ENCODE measurements around the gene BANF1. TPM values are rescaled to one million over a fixed set of nuclear protein-coding genes. Genes with fewer than 3 reads are reported as not detected.
A peak's percentile ranks its signal among the peaks of the same experiment; 100 is the strongest.

Gene BANF1
- total and polyA plus RNA-seq, 9 of the 15 experiments (the other 6 are each of a cell fraction or from before 2014, with no cell fraction given), result 108 to 651 (median 263) TPM

DNA sequence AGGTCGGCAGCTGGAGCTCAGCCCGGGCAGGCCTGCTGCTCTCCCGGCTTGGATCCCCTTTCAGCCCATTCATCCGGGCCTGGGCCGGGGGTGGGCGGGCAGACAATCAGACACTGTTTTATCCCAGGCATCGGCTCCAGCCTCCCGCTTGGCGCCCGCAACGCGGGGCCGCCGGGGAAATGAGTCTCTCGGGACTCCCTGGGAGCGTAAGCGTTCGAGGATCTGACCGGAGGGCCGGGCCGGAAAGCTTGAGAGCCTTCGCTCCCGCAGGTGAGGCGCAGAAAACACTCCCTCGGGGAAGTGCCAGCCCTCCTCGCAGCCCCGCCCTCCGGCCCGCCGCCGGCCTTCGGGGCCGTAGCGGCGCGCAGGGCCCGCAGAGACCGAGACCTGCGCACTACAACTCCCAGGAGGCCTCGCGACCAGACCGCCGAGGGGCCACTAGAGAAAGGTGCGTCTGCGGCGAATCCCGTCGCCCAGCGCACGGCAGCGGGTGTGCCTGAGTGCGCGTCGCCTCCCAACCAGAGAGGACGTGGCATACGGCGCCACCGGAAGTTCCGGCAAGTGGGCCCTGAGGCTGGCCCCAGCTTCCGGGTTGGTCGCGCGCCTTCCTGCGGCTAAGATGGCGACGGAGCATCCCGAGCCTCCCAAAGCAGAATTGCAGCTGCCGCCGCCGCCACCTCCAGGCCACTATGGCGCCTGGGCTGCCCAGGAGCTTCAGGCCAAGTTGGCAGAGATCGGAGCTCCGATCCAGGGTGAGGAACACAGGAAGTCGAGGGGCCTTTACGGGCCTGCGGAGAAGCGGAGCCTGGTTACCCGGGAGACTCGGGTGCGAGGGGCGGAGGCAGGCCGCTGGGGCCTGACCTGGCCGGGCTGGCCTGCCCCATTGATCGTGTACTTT is 49.7 kb downstream of the BANF1 start, which contains the start of gene SF3B2 (continued):
- TF ChIP-seq, protein P1, sequence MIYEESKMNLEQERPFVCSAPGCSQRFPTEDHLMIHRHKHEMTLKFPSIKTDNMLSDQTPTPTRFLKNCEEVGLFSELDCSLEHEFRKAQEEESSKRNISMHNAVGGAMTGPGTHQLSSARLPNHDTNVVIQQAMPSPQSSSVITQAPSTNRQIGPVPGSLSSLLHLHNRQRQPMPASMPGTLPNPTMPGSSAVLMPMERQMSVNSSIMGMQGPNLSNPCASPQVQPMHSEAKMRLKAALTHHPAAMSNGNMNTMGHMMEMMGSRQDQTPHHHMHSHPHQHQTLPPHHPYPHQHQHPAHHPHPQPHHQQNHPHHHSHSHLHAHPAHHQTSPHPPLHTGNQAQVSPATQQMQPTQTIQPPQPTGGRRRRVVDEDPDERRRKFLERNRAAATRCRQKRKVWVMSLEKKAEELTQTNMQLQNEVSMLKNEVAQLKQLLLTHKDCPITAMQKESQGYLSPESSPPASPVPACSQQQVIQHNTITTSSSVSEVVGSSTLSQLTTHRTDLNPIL (CRISPR knock-in tag; IDR thresholded peaks at IDR 0.05), result no peak
- TF ChIP-seq NFIC (IDR thresholded peaks at IDR 0.05) (0 out of 2 replicates have a peak, but pooled peaks have one; percentile 5), ZNF174 (CRISPR knock-in tag; IDR thresholded peaks at IDR 0.05) (no peak), ZFX (CRISPR knock-in tag; IDR thresholded peaks at IDR 0.05) (peak; percentile 97), LCOR (CRISPR knock-in tag; IDR thresholded peaks at IDR 0.05) (0 out of 2 replicates have a peak, but pooled peaks have one; percentile 75), EP300 (IDR thresholded peaks at IDR 0.05; ENCODE audit: low read length) (0 out of 2 replicates have a peak, but pooled peaks have one; percentile 13), GTF2E2 (tag; IDR thresholded peaks at IDR 0.05) (peak; percentile 78), TSC22D4 (tag; IDR thresholded peaks at IDR 0.05) (no peak), WHSC1 (IDR thresholded peaks at IDR 0.05; ENCODE audit: low read length) (no peak), TRIM24 (IDR thresholded peaks at IDR 0.05) (no peak), KDM1A (IDR thresholded peaks at IDR 0.05) (no peak), OTX1 (CRISPR knock-in tag; IDR thresholded peaks at IDR 0.05) (no peak), SUPT5H (IDR thresholded peaks at IDR 0.05) (peak; percentile 92), GABPA (tag; conservative IDR thresholded peaks at IDR 0.05; ENCODE audit: low read depth) (peak; percentile 98), ZNF583 (CRISPR knock-in tag; IDR thresholded peaks at IDR 0.05) (no peak), ZNF143 (CRISPR knock-in tag; IDR thresholded peaks at IDR 0.05) (peak; percentile 95), RFX1 (IDR thresholded peaks at IDR 0.05) (peak; percentile 77), MAFG (tag; conservative IDR thresholded peaks at IDR 0.05) (no peak), HLTF (IDR thresholded peaks at IDR 0.05) (no peak), NFE2L1 (tag; IDR thresholded peaks at IDR 0.05; ENCODE audit: borderline replicate concordance, low read depth) (no peak), RBM14 (IDR thresholded peaks at IDR 0.05; ENCODE audit: borderline replicate concordance, insufficient read depth, low read depth, low read length) (0 out of 2 replicates have a peak, but pooled peaks have one; percentile 10), ETV1 (tag; conservative IDR thresholded peaks at IDR 0.05; ENCODE audit: low read depth) (peak; percentile 83), SP1 (CRISPR knock-in tag; IDR thresholded peaks at IDR 0.05) (peak; percentile 89), PCBP1 (IDR thresholded peaks at IDR 0.05; ENCODE audit: low read depth, low read length, poor library complexity, severe bottlenecking) (peak; percentile 66), ATF7 (IDR thresholded peaks at IDR 0.05) (peak; percentile 90)
- TF ChIP-seq, protein P2, sequence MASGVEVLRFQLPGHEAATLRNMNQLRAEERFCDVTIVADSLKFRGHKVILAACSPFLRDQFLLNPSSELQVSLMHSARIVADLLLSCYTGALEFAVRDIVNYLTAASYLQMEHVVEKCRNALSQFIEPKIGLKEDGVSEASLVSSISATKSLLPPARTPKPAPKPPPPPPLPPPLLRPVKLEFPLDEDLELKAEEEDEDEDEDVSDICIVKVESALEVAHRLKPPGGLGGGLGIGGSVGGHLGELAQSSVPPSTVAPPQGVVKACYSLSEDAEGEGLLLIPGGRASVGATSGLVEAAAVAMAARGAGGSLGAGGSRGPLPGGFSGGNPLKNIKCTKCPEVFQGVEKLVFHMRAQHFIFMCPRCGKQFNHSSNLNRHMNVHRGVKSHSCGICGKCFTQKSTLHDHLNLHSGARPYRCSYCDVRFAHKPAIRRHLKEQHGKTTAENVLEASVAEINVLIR (CRISPR knock-in tag; IDR thresholded peaks at IDR 0.05), result peak; percentile 78
- TF ChIP-seq, protein P3, sequence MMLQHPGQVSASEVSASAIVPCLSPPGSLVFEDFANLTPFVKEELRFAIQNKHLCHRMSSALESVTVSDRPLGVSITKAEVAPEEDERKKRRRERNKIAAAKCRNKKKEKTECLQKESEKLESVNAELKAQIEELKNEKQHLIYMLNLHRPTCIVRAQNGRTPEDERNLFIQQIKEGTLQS (IDR thresholded peaks at IDR 0.05), result no peak
- TF ChIP-seq, protein P3 (CRISPR knock-in tag; conservative IDR thresholded peaks at IDR 0.05), result 0 out of 2 replicates have a peak, but pooled peaks have one; percentile 12
